Stimulated activated memory B cell treated with anti-CD40 and anti-IgM and Interleukin-4, amounts not matched to agents 10 μg/mL and 1 μg/mL and 100 μg/mL, for 72 hours (primary cell): ENCODE data around the gene NUDT6.

ENCODE experiments used
- ATAC-seq: fragments of 150-1000 bp; cut with Tn5 transposase; 2 replicates; pipeline ENCODE4 v1.10.0; 2021
- H3K27ac Mint-ChIP-seq: one replicate; pipeline ENCODE4 v1.8.0; 2022; ENCODE audit warnings: mild to moderate bottlenecking, mixed read lengths
- H3K27me3 Mint-ChIP-seq: one replicate; pipeline ENCODE4 v1.8.0; 2022; ENCODE audit warnings: mixed read lengths
- H3K36me3 Mint-ChIP-seq: one replicate; pipeline ENCODE4 v1.8.0; 2022; ENCODE audit warnings: mixed read lengths
- H3K4me1 Mint-ChIP-seq: one replicate; pipeline ENCODE4 v1.8.0; 2022; ENCODE audit warnings: mixed read lengths
- H3K4me3 Mint-ChIP-seq: one replicate; pipeline ENCODE4 v1.8.0; 2022; ENCODE audit warnings: mild to moderate bottlenecking, moderate library complexity, mixed read lengths
- H3K9me3 Mint-ChIP-seq: one replicate; pipeline ENCODE4 v1.8.0; 2022; ENCODE audit warnings: mixed read lengths

Gene NUDT6

GRCh38 chr4:122900314-122900713 is 22.1 kb downstream of the NUDT6 start:
- Mint-ChIP-seq H3K27me3 (no peaks in the 10 kb centered on the region), H3K4me3 (no peak overlapping the region)

GRCh38 chr4:122899682-122900081 is 22.7 kb downstream of the NUDT6 start:
- ATAC-seq: no peak
- Mint-ChIP-seq H3K4me1 (no peaks in the 10 kb centered on the region), H3K9me3 (no peaks in the 10 kb centered on the region), H3K27me3 (no peaks in the 10 kb centered on the region), H3K27ac (no peak overlapping the region), H3K4me3 (no peak overlapping the region), H3K36me3 (peaks cover 18% of the 10 kb centered on the region)

More at GRCh38 chr4:122900314-122900713, 22.1 kb downstream of the NUDT6 start:
- ATAC-seq: no peak
- no peak overlapping the region for H3K27ac Mint-ChIP-seq
- H3K4me1 Mint-ChIP-seq: no peaks in the 10 kb centered on the region
- peaks cover 18% of the 10 kb centered on the region for H3K36me3 Mint-ChIP-seq
- H3K9me3 Mint-ChIP-seq: no peaks in the 10 kb centered on the region

- Mint-ChIP-seq H3K4me1 (no peaks in the 10 kb centered on the region), H3K36me3 (peaks cover 18% of the 10 kb centered on the region), H3K27me3 (no peaks in the 10 kb centered on the region), H3K9me3 (no peaks in the 10 kb centered on the region), H3K27ac (no peak overlapping the region), H3K4me3 (no peak overlapping the region)
- no peak for ATAC-seq
These were observed 23.8 kb downstream of the NUDT6 start for GRCh38 chr4:122898370-122899150.

- Mint-ChIP-seq H3K4me3 (no peak overlapping the region), H3K36me3 (peaks cover 18% of the 10 kb centered on the region), H3K27ac (no peak overlapping the region), H3K4me1 (no peaks in the 10 kb centered on the region), H3K27me3 (no peaks in the 10 kb centered on the region), H3K9me3 (no peaks in the 10 kb centered on the region)
- ATAC-seq: no peak
These were observed 26.1 kb downstream of the NUDT6 start for GRCh38 chr4:122896270-122896669.

- no peak for ATAC-seq
- H3K4me3 Mint-ChIP-seq: no peak overlapping the region
These were observed 26.9 kb downstream of the NUDT6 start for GRCh38 chr4:122895336-122895995.

GRCh38 chr4:122894827-122895226 is 27.6 kb downstream of the NUDT6 start:
- no peak overlapping the region for H3K27ac Mint-ChIP-seq
- no peaks in the 10 kb centered on the region for H3K4me1 Mint-ChIP-seq
- H3K4me3 Mint-ChIP-seq: no peak overlapping the region
- H3K9me3 Mint-ChIP-seq: no peaks in the 10 kb centered on the region
- no peak for ATAC-seq
- H3K36me3 Mint-ChIP-seq: peaks cover 10% of the 10 kb centered on the region
- H3K27me3 Mint-ChIP-seq: no peaks in the 10 kb centered on the region

More at GRCh38 chr4:122895336-122895995, 26.9 kb downstream of the NUDT6 start:
- Mint-ChIP-seq H3K4me1 (no peaks in the 10 kb centered on the region), H3K9me3 (no peaks in the 10 kb centered on the region), H3K27me3 (no peaks in the 10 kb centered on the region), H3K27ac (no peak overlapping the region), H3K36me3 (peaks cover 16% of the 10 kb centered on the region)

GRCh38 chr4:122890147-122890795 is 32.1 kb downstream of the NUDT6 start:
- no peaks in the 10 kb centered on the region for H3K36me3 Mint-ChIP-seq
- no peak overlapping the region for H3K4me3 Mint-ChIP-seq
- no peak overlapping the region for H3K27ac Mint-ChIP-seq
- no peak for ATAC-seq
- H3K27me3 Mint-ChIP-seq: no peaks in the 10 kb centered on the region
- H3K9me3 Mint-ChIP-seq: no peaks in the 10 kb centered on the region
- H3K4me1 Mint-ChIP-seq: no peaks in the 10 kb centered on the region

GRCh38 chr4:122889726-122890125 is 32.7 kb downstream of the NUDT6 start:
- Mint-ChIP-seq H3K27ac (no peak overlapping the region), H3K27me3 (no peaks in the 10 kb centered on the region), H3K9me3 (no peaks in the 10 kb centered on the region), H3K36me3 (no peaks in the 10 kb centered on the region), H3K4me1 (no peaks in the 10 kb centered on the region), H3K4me3 (no peak overlapping the region)
- ATAC-seq: no peak

- peaks cover 8% of the 10 kb centered on the region for H3K27me3 Mint-ChIP-seq
- peaks cover 13% of the 10 kb centered on the region for H3K9me3 Mint-ChIP-seq
- no peak overlapping the region for H3K27ac Mint-ChIP-seq
- H3K36me3 Mint-ChIP-seq: peaks cover 9% of the 10 kb centered on the region
- ATAC-seq: no peak
- no peaks in the 10 kb centered on the region for H3K4me1 Mint-ChIP-seq
- no peak overlapping the region for H3K4me3 Mint-ChIP-seq
These were observed 37.9 kb downstream of the NUDT6 start for GRCh38 chr4:122884499-122884898.

GRCh38 chr4:122882857-122883735 is 39.3 kb downstream of the NUDT6 start:
- Mint-ChIP-seq H3K9me3 (peaks cover 13% of the 10 kb centered on the region), H3K4me1 (no peaks in the 10 kb centered on the region), H3K4me3 (no peak overlapping the region), H3K36me3 (peaks cover 9% of the 10 kb centered on the region), H3K27me3 (peaks cover 8% of the 10 kb centered on the region), H3K27ac (no peak overlapping the region)
- ATAC-seq: no peak

GRCh38 chr4:122879001-122879400 is 43.4 kb downstream of the NUDT6 start:
- Mint-ChIP-seq H3K36me3 (peaks cover 9% of the 10 kb centered on the region), H3K27ac (no peak overlapping the region), H3K27me3 (peaks cover 17% of the 10 kb centered on the region), H3K9me3 (peaks cover 13% of the 10 kb centered on the region), H3K4me1 (no peaks in the 10 kb centered on the region), H3K4me3 (no peak overlapping the region)
- peak; percentile 48 for ATAC-seq

- H3K36me3 Mint-ChIP-seq: peaks cover 4% of the 10 kb centered on the region
- peaks cover 10% of the 10 kb centered on the region for H3K9me3 Mint-ChIP-seq
- no peak for ATAC-seq
These were observed 45.9 kb downstream of the NUDT6 start for GRCh38 chr4:122876456-122876855.

GRCh38 chr4:122875949-122876348 is 46.4 kb downstream of the NUDT6 start:
- H3K9me3 Mint-ChIP-seq: peaks cover 7% of the 10 kb centered on the region
- ATAC-seq: no peak
- H3K4me3 Mint-ChIP-seq: no peak overlapping the region
- no peaks in the 10 kb centered on the region for H3K4me1 Mint-ChIP-seq
- no peak overlapping the region for H3K27ac Mint-ChIP-seq
- peaks cover 37% of the 10 kb centered on the region for H3K27me3 Mint-ChIP-seq
- no peaks in the 10 kb centered on the region for H3K36me3 Mint-ChIP-seq

More at GRCh38 chr4:122876456-122876855, 45.9 kb downstream of the NUDT6 start:
- Mint-ChIP-seq H3K27ac (no peak overlapping the region), H3K4me3 (no peak overlapping the region), H3K27me3 (peaks cover 35% of the 10 kb centered on the region), H3K4me1 (no peaks in the 10 kb centered on the region)

GRCh38 chr4:122873821-122874593 is 48.4 kb downstream of the NUDT6 start:
- H3K27me3 Mint-ChIP-seq: peaks cover 54% of the 10 kb centered on the region
- no peaks in the 10 kb centered on the region for H3K36me3 Mint-ChIP-seq
- no peak overlapping the region for H3K27ac Mint-ChIP-seq
- no peaks in the 10 kb centered on the region for H3K9me3 Mint-ChIP-seq
- no peak overlapping the region for H3K4me3 Mint-ChIP-seq
- no peak for ATAC-seq
- no peaks in the 10 kb centered on the region for H3K4me1 Mint-ChIP-seq
